Measurements from ENCODE around the gene SLC6A7.

Gene SLC6A7

DNA sequence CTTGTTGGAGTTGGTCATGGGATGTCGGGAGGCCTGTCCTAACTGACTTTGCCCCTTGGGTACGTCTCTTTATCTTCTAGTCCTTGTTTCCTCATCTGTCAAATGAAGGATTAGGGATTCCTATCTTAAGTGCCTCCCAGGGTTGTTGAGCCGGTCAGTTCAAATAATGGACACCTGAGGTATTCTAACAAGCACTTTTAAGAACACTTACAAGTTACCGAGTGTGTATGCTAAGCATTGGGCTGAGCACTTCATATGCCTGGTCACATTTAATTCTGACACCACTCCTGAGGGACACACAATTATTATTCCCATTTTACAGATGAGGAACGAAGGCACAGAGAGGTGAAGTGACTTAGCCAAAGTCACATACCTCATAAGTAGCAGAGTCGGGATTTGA lies 62.6 kb downstream of the SLC6A7 start:
- ChIA-PET POLR2A (no interaction called here), CTCF (no interaction called here)
- Histone ChIP-seq H3K4me3 (ENCODE audit: low read depth, low read length) (no peak overlapping the region), H3K27ac (ENCODE audit: extremely low read depth, low read depth, low read length) (no peak overlapping the region), H3K9me3 (ENCODE audit: control insufficient read depth, insufficient read depth, low read depth, low read length) (no peaks in the 10 kb centered on the region), H3K36me3 (ENCODE audit: control insufficient read depth in 2 of 2, insufficient read depth in 1 of 2, low read length in 2 of 2) (no peaks in the 10 kb centered on the region), H3K4me1 (ENCODE audit: control insufficient read depth, insufficient read depth, low read length) (no peaks in the 10 kb centered on the region)
- TF ChIP-seq, protein P1, sequence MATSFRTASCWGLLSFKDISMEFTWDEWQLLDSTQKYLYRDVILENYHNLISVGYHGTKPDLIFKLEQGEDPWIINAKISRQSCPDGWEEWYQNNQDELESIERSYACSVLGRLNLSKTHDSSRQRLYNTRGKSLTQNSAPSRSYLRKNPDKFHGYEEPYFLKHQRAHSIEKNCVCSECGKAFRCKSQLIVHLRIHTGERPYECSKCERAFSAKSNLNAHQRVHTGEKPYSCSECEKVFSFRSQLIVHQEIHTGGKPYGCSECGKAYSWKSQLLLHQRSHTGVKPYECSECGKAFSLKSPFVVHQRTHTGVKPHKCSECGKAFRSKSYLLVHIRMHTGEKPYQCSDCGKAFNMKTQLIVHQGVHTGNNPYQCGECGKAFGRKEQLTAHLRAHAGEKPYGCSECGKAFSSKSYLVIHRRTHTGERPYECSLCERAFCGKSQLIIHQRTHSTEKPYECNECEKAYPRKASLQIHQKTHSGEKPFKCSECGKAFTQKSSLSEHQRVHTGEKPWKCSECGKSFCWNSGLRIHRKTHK (tag by site-specific recombination; IDR thresholded peaks at IDR 0.05), result no peak
- no peak for TF ChIP-seq KLF16 (tag by site-specific recombination; IDR thresholded peaks at IDR 0.05)
- TF ChIP-seq HOXA7 (CRISPR knock-in tag; IDR thresholded peaks at IDR 0.05; ENCODE audit: borderline replicate concordance), result no peak
- no peak for TF ChIP-seq GLIS2 (tag by site-specific recombination; IDR thresholded peaks at IDR 0.05)
- no peak for TF ChIP-seq ZNF660 (tag by site-specific recombination; IDR thresholded peaks at IDR 0.05)

DNA sequence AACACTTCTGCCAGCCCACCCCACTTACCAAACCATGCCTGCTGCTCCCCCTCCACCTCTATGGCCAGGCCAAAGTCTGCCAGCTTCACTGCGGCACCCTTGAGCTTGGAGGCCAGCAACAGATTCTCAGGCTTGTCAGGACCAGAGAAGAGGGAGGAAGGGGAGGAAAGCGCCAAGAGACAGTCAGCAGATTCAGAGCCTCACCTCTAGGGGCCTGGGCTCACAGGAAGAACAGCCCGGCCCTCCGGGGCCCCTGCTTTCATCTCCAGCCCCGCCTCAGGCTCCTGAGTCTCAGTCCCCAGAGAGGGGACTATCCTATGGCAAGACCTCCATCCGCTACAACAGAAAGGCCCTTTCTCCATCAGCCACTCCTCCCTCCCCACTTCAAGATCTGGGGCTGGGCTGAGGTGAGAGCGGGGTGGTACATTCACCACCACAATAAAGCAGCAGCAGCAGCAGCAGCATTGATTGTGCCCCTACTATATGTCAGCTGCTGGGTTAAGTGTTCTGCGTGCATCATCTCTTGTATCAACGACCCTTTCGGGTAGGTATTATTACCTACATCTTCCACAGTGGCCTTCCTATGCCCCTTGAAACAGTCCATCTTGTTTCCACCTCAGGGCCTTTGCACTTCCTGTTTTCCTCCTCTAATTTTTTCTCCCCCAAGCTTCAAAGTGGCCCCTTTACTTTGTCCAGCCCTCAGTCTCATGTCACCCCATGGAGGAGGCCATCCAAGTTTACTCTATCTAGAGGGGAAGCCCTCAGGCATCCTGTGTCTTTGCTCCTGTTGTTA lies 63.8 kb downstream of the SLC6A7 start:
- CTCF ChIA-PET, result interaction anchor here (2.2 kb wide), 1 partner anchor 97 kb away, joined by 5 read pairs; no protein-coding TSS in a partner anchor
- TF ChIP-seq ZNF473 (tag by site-specific recombination; IDR thresholded peaks at IDR 0.05) (no peak), ZNF239 (tag by site-specific recombination; IDR thresholded peaks at IDR 0.05) (no peak), ZNF341 (tag by site-specific recombination; IDR thresholded peaks at IDR 0.05; ENCODE audit: low read depth) (peak; percentile 35; the same call in 1 of the 2 replicates), ZNF626 (tag by site-specific recombination; IDR thresholded peaks at IDR 0.05) (no peak), ZNF623 (tag by site-specific recombination; IDR thresholded peaks at IDR 0.05) (peak; percentile 95)
- TF ChIP-seq, protein P2, sequence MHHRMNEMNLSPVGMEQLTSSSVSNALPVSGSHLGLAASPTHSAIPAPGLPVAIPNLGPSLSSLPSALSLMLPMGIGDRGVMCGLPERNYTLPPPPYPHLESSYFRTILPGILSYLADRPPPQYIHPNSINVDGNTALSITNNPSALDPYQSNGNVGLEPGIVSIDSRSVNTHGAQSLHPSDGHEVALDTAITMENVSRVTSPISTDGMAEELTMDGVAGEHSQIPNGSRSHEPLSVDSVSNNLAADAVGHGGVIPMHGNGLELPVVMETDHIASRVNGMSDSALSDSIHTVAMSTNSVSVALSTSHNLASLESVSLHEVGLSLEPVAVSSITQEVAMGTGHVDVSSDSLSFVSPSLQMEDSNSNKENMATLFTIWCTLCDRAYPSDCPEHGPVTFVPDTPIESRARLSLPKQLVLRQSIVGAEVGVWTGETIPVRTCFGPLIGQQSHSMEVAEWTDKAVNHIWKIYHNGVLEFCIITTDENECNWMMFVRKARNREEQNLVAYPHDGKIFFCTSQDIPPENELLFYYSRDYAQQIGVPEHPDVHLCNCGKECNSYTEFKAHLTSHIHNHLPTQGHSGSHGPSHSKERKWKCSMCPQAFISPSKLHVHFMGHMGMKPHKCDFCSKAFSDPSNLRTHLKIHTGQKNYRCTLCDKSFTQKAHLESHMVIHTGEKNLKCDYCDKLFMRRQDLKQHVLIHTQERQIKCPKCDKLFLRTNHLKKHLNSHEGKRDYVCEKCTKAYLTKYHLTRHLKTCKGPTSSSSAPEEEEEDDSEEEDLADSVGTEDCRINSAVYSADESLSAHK (tag by site-specific recombination; IDR thresholded peaks at IDR 0.05), result peak; percentile 52; the same call in 1 of the 2 replicates
- TF ChIP-seq, protein P3, sequence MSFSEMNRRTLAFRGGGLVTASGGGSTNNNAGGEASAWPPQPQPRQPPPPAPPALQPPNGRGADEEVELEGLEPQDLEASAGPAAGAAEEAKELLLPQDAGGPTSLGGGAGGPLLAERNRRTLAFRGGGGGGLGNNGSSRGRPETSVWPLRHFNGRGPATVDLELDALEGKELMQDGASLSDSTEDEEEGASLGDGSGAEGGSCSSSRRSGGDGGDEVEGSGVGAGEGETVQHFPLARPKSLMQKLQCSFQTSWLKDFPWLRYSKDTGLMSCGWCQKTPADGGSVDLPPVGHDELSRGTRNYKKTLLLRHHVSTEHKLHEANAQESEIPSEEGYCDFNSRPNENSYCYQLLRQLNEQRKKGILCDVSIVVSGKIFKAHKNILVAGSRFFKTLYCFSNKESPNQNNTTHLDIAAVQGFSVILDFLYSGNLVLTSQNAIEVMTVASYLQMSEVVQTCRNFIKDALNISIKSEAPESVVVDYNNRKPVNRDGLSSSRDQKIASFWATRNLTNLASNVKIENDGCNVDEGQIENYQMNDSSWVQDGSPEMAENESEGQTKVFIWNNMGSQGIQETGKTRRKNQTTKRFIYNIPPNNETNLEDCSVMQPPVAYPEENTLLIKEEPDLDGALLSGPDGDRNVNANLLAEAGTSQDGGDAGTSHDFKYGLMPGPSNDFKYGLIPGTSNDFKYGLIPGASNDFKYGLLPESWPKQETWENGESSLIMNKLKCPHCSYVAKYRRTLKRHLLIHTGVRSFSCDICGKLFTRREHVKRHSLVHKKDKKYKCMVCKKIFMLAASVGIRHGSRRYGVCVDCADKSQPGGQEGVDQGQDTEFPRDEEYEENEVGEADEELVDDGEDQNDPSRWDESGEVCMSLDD (tag by site-specific recombination; IDR thresholded peaks at IDR 0.05), result no peak
- TF ChIP-seq, protein P4, sequence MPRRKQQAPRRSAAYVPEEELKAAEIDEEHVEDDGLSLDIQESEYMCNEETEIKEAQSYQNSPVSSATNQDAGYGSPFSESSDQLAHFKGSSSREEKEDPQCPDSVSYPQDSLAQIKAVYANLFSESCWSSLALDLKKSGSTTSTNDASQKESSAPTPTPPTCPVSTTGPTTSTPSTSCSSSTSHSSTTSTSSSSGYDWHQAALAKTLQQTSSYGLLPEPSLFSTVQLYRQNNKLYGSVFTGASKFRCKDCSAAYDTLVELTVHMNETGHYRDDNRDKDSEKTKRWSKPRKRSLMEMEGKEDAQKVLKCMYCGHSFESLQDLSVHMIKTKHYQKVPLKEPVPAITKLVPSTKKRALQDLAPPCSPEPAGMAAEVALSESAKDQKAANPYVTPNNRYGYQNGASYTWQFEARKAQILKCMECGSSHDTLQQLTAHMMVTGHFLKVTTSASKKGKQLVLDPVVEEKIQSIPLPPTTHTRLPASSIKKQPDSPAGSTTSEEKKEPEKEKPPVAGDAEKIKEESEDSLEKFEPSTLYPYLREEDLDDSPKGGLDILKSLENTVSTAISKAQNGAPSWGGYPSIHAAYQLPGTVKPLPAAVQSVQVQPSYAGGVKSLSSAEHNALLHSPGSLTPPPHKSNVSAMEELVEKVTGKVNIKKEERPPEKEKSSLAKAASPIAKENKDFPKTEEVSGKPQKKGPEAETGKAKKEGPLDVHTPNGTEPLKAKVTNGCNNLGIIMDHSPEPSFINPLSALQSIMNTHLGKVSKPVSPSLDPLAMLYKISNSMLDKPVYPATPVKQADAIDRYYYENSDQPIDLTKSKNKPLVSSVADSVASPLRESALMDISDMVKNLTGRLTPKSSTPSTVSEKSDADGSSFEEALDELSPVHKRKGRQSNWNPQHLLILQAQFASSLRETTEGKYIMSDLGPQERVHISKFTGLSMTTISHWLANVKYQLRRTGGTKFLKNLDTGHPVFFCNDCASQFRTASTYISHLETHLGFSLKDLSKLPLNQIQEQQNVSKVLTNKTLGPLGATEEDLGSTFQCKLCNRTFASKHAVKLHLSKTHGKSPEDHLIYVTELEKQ (tag by site-specific recombination; IDR thresholded peaks at IDR 0.05; ENCODE audit: borderline replicate concordance), result no peak

More for the DNA sequence above, 63.8 kb downstream of the SLC6A7 start:
- no peaks in the 10 kb centered on the region for H3K9me3 ChIP-seq (ENCODE audit: control insufficient read depth, insufficient read depth, low read depth, low read length)
- no peak overlapping the region for H3K4me3 ChIP-seq (ENCODE audit: low read depth, low read length)
- H3K36me3 ChIP-seq (ENCODE audit: control insufficient read depth in 2 of 2, insufficient read depth in 1 of 2, low read length in 2 of 2), result no peaks in the 10 kb centered on the region
- H3K27ac ChIP-seq (ENCODE audit: extremely low read depth, low read depth, low read length), result no peak overlapping the region
- POLR2A ChIA-PET, result no interaction called here
- no peaks in the 10 kb centered on the region for H3K4me1 ChIP-seq (ENCODE audit: control insufficient read depth, insufficient read depth, low read length)

Data from HEK293 (cell line).